LoVo (cell line): ENCODE data around the gene ACOT13.
"Not testable (repeated sequence)": the region's sequence is repeated elsewhere in the genome, so short reads cannot be mapped to it uniquely, and the experiment has no call there.

Source experiments
- DNase-seq: peaks from one replicate; pipeline ENCODE4 v3.0.0-alpha.2; 2016; ENCODE audit warnings: low spot score

Gene ACOT13

DNA sequence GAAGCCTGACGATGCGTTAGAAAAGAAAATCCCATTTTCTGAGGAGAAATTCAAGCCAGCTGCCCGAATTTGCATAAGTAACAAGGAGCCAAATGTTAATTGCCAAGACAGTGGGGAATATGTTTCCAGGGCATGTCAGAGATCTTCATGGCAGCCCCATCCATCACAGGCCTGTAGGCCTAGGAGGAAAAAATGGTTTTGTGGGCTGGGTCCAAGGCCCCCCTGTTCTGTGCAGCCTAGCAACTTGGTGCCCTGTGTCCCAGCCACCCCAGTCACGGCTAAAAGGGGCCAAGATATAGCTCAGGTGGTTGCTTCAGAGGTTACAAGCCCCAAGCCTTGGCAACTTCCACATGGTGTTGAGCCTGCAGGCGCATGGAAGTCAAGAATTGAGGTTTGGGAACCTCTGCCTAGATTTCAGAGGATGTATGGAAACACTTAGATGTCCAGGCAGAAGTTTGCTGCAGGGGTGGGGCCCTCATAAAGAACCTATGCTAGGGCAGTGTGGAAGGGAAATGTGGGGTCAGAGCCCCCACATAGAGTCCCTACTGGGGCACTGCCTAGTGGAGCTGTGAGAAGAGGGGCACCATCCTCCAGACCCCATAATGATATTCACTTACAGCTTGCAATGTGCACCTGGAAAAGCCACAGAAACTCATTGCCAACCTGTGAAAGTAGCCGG lies 64.7 kb downstream of the ACOT13 start:
- DNase-seq, result not testable (repeated sequence)

DNA sequence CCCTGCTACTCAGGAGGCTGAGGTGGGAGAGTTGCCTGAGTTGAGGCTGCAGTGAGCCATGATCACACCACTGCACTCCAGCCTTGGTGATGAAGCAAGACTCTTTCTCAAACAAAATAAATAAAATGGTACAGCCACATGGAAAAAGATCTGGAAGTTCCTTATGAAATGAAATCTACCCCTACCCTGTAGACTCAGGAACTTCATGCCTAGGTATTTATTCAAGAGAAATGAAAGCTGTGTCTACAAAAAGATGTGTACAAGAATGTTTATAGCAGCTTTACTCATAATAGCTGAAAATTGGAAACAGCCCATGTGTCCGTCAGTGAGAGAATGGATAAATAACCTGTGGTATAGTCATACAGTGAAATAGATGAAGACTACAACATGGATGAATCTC lies 67.3 kb downstream of the ACOT13 start:
- no peak for DNase-seq

DNA sequence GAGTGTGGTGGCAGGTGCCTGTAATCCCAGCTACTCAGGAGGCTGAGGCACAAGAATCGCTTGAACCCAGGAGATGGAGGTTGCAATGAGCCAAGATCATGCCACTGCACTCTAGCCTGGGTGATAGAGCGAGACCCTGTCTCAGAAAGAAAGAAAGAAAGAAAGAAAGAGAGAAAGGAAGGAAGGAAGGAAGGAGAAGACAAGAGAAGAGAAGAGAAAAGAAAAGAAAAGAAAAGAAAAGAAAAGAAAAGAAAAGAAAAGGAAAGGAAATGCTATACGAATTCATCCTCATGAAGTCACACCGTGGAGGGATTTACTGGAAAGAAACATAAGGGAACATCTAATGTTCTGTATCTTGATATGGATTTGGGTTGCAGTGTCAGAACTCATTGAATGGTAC lies 67.8 kb downstream of the ACOT13 start:
- not testable (repeated sequence) for DNase-seq

DNA sequence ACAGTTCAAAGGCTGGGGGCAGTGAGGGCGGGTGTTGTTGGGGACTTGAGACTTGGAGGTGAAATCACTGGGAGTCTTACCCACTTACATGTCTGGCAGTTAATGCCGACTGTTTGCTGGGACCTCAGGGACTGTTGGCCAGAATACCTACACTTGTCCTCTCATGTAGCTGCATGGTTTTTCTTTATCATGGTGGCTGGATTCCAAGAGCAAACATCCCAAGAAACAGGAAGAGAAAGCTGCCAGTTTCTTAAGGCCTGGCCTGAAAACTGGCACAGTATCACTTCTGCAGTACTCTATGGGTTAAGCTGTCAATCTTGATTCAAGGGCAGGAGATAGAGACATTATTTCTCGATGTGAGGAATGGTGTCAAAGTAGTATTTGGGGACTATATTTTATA lies 71.9 kb downstream of the ACOT13 start:
- no peak for DNase-seq

DNA sequence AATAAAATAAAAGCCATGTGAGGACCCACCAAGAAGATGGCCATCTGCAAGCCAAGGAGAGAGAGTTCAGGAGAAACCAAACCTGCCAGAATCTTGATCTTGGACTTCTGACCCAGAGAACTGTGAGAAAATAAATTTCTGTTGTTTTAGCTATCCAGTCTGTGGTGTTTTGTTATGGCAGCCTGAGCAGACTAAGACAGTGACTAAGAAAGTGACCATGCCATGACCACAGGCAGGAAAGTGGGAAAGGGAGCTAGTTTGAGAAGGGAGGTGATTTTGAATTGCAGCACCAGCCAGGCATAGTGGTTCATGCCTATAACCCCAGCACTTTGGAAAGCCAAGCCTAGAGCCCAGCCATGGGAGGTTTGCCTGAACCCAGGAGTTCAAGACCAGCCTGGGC lies 74.0 kb downstream of the ACOT13 start:
- DNase-seq, result no peak

DNA sequence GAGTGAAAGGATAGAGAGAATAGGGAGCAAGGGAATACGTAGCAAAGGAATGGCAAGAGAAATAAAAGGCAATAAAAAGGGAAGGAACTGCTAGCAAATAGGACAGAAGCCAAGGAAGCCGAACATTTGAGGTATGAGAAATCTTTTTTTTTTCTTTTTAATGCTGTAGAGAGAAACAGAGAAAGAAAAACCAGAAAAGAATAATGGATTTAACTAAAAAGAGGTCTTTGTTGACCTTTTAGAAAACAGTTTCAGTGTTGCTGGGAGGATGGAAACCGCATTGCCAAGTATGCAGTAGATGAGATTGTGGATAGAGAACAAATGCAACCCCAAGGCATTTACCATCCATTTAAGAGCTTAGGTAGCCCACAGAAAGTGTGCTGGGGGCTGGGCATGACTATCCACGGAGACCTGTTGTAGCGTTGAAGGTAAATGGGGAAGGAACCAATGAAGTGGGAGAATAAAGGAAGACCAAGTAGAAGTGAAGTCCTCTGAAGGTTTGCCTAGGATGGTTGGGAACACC lies 75.4 kb downstream of the ACOT13 start:
- DNase-seq, result no peak

DNA sequence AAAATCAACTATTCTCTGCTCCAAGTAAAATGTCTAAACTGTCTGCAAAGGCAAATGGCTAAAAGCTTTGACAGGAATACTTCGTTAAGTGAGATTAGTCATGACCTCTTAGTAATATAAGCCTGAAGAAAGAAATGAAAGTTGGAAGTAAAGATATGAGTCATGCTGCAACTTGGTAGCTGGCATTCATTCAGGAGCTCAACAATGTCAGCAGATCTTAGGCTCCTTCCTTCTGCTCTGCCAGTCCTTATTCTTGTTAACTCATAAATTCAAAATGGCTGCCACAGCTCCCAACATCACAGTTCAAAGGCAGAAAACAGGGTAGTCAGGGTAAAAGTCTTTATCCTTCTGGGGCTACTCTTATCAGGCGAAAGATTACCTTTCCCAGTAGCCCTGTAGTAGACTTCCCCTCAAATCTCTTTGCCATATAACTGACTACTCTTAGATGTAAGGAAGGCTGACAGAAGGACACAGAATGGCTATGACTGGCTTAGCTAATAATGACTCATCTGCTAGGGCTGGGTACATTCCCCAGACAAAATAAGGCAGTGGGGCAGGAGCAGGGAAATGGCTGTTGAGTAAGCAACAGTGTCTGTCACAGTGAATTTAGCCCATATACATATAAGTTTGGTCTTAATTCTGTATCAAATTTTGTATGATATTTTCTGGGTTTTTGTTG lies 76.5 kb downstream of the ACOT13 start:
- DNase-seq, result peak; percentile 89

DNA sequence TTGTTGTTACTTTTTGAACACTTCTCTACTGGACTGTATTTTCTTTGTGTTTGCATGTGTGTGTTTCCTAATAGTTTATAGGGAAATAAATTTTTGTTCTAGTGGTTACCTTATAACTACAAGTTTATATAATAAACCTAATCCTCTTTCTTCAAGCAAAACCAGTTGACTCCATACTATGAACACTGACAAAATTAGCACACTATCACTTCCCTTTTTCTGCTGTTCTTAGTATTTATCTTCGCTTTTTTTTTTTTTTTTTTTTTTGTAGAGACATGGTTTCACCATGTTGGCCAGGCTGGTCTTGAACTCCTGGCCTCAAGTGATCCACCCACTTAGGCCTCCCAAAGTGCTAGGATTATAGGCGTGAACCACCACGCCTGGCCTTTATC lies 77.1 kb downstream of the ACOT13 start:
- DNase-seq, result no peak

DNA sequence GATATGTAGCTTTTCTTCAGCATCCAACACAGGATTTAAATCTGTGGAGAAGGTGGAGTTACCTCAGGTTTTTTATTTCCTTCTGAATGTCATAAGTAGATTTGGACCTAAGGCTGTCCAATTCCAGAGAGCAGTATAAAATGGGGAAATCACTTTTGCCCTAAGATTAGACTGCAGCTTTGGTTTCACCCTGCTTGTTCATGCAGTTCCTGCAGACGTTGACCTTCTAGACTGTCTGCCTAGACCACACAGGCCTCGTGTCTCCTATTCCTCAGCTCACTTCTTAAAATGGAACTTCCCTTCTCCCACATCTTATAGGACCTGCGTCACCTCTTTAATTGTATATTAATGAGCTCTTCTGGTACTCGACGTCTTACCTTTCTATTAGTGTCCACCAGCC lies 78.0 kb downstream of the ACOT13 start:
- DNase-seq, result no peak

DNA sequence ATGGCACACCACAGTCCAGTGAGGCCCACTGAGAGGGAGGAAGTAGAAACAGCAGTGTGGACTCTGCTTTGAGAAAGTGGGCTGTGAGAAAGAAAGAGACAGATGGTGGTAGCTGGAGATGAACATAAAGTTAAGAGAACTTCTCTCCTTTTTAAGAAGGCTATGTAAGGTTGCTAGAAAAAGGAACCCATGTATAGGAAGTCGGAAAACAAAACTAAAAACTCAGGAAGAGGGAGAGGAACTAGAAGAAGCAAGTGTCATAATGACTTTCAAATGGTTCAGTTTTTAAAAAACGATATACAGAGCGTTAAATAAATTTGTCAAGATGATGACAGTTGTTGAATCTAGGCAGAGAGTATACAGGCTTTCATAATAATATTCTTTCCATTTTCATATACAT lies 82.4 kb downstream of the ACOT13 start:
- no peak for DNase-seq

DNA sequence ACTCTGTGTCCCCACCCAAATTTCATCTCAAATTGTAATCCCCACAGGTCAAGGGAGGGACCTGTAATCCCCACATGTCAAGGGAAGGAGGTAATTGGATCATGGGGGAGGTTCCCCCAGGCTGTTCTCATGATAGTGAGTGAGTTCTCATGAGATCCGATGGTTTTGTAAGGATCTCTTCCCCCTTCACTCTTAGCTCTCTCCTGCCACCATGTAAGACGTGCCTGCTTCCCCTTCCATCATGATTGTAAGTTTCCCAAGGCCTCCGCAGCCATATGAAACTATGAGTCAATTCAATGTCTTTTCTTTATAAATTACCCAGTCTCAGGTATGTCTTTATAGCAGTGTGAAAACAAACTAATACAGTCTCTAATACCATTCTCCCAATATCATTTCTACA lies 84.0 kb downstream of the ACOT13 start:
- not testable (repeated sequence) for DNase-seq

DNA sequence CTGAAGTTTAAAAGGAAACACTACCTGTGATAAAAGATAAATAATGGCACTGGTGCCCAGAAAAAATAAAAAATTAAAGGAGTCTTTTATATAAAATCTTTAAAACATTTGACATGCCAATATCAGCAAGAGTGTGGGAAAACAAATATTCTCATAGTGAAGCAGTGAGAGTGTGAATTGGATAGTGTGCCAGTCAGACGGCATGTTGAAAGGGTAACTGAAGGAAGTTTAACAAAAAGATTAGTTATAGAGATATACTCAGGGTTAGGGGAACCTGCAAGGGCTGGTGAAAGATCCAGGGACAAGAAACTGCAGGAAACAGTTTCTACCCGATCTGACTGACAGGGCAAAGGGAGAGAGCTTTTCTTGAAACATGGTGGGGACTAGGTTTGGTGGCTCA lies 85.6 kb downstream of the ACOT13 start:
- no peak for DNase-seq

DNA sequence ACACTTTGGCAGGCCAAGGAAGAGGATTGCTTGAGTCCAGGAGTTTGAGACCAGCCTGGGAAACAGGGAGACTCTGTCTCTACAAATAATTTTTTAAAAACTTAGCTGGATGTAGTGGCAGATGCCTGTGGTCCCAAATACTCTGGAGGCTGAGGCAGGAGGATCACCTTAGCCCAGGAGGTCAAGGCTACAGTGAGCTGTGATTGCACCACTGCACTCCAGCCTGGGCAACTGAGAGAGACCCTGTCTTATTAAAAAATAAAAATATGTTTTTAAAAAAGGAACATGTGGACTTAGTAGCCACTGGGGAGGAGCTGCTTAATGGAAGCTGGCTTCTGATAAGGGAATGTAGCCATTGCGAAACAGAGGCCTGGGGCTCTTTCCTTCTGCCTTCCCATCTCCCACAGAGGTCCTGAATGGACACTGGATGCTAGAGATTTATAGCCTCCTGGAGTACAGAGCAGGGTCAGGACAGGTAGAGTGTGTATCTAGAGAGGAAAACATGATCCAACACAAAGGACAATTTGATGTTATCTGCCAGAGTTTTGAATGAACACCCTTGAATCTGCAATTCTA lies 86.1 kb downstream of the ACOT13 start:
- no peak for DNase-seq

DNA sequence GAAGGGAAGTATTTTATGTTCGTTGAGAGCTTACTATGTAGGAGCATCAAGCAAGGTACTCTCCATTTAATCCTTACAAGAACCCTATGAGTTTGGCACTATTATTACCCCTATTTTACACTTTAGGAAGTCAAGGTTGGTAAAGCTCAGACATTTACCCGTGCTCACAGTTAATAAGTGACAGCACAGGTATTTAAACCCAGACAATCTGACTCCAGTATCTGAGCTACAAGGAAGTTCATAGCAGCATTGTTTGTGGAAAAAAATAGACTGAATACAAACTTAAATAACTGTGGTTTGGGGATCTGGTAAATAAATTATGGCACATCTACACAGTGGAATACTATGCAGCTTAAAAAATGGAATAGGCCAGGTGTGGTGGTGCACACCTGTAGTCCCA lies 86.7 kb downstream of the ACOT13 start:
- no peak for DNase-seq

DNA sequence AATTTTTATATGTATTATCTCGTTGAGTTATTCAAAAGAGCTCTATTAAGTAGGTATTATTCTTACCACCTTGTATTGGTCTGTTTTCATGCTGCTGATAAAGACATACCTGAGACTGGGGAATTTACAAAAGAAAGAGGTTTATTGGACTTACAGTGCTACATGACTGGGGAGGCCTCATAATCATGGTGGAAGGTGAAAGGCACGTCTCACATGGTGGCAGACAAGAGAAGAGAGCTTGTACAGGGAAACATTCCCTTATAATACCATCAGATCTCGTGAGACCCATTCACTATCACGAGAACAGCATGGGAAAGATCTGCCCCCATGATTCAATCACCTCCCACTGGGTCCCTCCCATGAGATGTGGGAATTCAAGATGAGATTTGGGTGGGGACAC lies 87.5 kb downstream of the ACOT13 start:
- DNase-seq, result not testable (repeated sequence)
